Ovary (tissue), 9 donors: ENCODE results near the gene ITGA3. TPM values are rescaled to one million over a fixed set of nuclear protein-coding genes. Genes with fewer than 3 reads are reported as not detected.

Experiments
- DNase-seq, 5 donors: peaks; one replicate each; pipeline ENCODE4 v3.0.0-alpha.2; 2019 to 2020
- H3K27ac ChIP-seq, 2 donors: fragments of 200-600 bp; one replicate each; pipeline versions ENCODE4 v1.5.1 to v1.8.0; 2019 to 2022
- H3K27me3 ChIP-seq: fragments of 200-600 bp; one replicate; pipeline ENCODE4 v1.8.0; 2022
- H3K36me3 ChIP-seq: fragments of 200-600 bp; sonication (generic); one replicate; pipeline ENCODE4 v1.5.1; 2019
- H3K4me1 ChIP-seq: one replicate; pipeline ENCODE4 v1.8.1; 2013; ENCODE audit warnings: mild to moderate bottlenecking, moderate library complexity; ENCODE audit not compliant: insufficient read depth
- H3K4me3 ChIP-seq: fragments of 200-600 bp; sonication (generic); one replicate; pipeline ENCODE4 v1.5.1; 2017
- H3K9me3 ChIP-seq, 2 donors: fragments of 200-600 bp in 1 of 2; sonication (generic) in 1 of 2; one replicate each; pipeline versions ENCODE4 v1.5.1 to v1.8.1; 2013 to 2019; ENCODE audit warnings: mild to moderate bottlenecking in 1 of 2, moderate library complexity in 1 of 2
- EP300 ChIP-seq: sonication (generic); formaldehyde crosslinking; IDR thresholded peaks from one replicate; pipeline ENCODE4 v1.6.1; 2017; ENCODE audit warnings: antibody characterized with exemption
- POLR2A ChIP-seq: fragments of 450-650 bp; IDR thresholded peaks from one replicate; pipeline ENCODE4 v1.6.1; 2017; ENCODE audit warnings: antibody characterized with exemption, mild to moderate bottlenecking, moderate library complexity
- WGBS, 3 donors: extraction: QIAGEN DNeasy Blood & Tissue Kit in 1 of 3; methylation state at CpG; one replicate each; pipeline versions ENCODE4 v1.1.5 to v1.1.7; 2013 to 2017; 5-methylcytosine and 5-hydroxymethylcytosine counted together
- intact Hi-C, 4 donors: fragments of 100-400 bp; cut with DNase I; formaldehyde crosslinking; loops; one replicate each; pipeline versions ENCODE4 v1.11.0 to v1.15.1; 2022 to 2023
- polyA plus RNA-seq, 2 donors: library from polyadenylated mRNA; stranded (reverse); fragments of 200-250 nt in 1 of 2; fragments of 350-450 nt in 1 of 2; fragmentation: Illumina TruSeq in 1 of 2; extraction: RNeasy Lipid Tissue Mini Kit (QIAGEN cat#74804) in 1 of 2; gene quantifications; one replicate each; pipeline ENCODE4 v1.2.3, GENCODE V29; 2013 to 2014
- total RNA-seq, 7 donors: library from RNA; depleted of rRNA in 2 of 7; stranded (reverse); fragments of >200 nt in 2 of 7; fragmentation: NEBNext Ultra II Directional in 3 of 7; extraction: Animal tissue kit (Norgen Biotek cat#: 25700) in 3 of 7; gene quantifications; one replicate each; pipeline versions ENCODE4 v1.1.0 to v1.2.4, GENCODE V29; 2016 to 2023
- TF ChIP-seq, protein P1 (sequence below), 3 donors: fragments of 450-650 bp in 2 of 3; fragments of 200-600 bp in 1 of 3; IDR thresholded peaks; one replicate each; pipeline versions ENCODE4 v1.5.1 to v1.8.0; 2016 to 2022; ENCODE audit warnings: antibody characterized with exemption in 3 of 3, mild to moderate bottlenecking in 1 of 3
- donor health status: DM: no; HTN: no; CAD: no; lungs with moderate emphysema.
- donor health status: DM: no; HTN: no; CAD: no.
- donor health status: Bipolar disorder and iron deficiency.
- donor health status: DM: yes; HTN: yes; CAD: no.
- donor health status: DM: no; HTN: no; CAD: no.
- donor health status: DM: yes; HTN: yes; CAD: no.

The ITGA3 gene
- total and polyA plus RNA-seq, 9 donors = 23.6 to 132 (median 34.2) TPM

GRCh38 chr17:50094243-50094752 is 38.4 kb downstream of the ITGA3 start:
- TF ChIP-seq, protein P1, sequence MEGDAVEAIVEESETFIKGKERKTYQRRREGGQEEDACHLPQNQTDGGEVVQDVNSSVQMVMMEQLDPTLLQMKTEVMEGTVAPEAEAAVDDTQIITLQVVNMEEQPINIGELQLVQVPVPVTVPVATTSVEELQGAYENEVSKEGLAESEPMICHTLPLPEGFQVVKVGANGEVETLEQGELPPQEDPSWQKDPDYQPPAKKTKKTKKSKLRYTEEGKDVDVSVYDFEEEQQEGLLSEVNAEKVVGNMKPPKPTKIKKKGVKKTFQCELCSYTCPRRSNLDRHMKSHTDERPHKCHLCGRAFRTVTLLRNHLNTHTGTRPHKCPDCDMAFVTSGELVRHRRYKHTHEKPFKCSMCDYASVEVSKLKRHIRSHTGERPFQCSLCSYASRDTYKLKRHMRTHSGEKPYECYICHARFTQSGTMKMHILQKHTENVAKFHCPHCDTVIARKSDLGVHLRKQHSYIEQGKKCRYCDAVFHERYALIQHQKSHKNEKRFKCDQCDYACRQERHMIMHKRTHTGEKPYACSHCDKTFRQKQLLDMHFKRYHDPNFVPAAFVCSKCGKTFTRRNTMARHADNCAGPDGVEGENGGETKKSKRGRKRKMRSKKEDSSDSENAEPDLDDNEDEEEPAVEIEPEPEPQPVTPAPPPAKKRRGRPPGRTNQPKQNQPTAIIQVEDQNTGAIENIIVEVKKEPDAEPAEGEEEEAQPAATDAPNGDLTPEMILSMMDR (IDR thresholded peaks at IDR 0.05) = peak; percentile 88 to 94 (median 91)
- TF ChIP-seq POLR2A = no peak
- no peaks in the 10 kb centered on the region for H3K36me3 ChIP-seq
- peaks cover 6% of the 10 kb centered on the region for H3K4me1 ChIP-seq
- WGBS, 3 donors = 0 to 1% (median 0%) methylated on average over 21 of the region's 21 CpGs
- DNase-seq = peak; percentile 87 to 93 (median 92)
- no peaks in the 10 kb centered on the region for H3K27me3 ChIP-seq
- H3K27ac ChIP-seq = peak overlapping the region in 1 of 2 donors; percentile 52
- peak overlapping the region; percentile 98 for H3K4me3 ChIP-seq
- intact Hi-C loops = loop anchor here in 3 of 4 donors (5.0 to 10.0 kb wide), 3 partner anchors 181 to 203 kb away; partner anchors contain the start of gene TMEM92 (in 1 of the 3)
- H3K9me3 ChIP-seq = no peaks in the 10 kb centered on the region

DNA sequence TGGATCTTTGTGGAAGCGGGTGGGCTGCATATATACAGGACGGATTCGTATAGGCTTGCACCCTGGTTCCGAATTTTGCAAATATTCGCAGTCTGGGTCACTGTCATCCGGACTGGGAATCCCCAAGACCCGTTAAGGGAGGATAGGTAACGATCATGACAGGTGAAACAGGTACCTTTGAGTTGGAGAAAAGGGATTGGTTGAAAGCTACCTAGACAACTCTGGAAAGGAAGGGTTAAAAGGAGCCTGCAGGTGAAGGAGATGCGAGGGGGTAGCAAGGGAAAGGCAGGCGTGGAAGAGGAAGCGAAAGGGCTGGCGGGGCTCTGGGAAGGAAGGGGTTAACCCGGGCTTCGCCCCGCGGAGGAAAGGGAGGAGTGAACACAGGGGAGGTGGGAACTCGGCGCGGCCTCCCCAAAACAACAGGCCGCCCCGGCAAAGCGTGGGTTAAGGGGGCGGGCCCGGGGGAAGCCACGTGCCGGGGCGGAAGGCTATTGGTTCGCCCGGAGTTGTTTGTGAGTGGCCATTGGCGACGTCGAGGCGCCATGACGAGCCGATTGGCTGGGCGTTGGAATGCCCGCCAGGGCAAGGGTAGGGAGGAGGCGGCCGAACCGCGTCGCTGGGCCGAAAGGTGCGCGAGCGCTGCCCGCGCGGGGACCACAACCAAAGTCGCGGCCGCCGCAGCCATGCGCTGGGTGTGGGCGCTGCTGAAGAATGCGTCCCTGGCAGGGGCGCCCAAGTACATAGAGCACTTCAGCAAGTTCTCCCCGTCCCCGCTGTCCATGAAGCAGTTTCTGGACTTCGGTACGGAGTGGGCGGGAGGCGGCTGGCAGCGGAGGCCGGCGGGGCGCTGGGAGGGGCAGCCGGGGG is 39.1 kb downstream of the ITGA3 start, which contains the start of gene PDK2:
Gene PDK2, plus strand, starts transcription at position 599 of the 867 bp plus-strand sequence. Its CDS starts 85 bp downstream, at position 684.
- Histone ChIP-seq H3K9me3 (no peaks in the 10 kb centered on the region), H3K27me3 (no peaks in the 10 kb centered on the region), H3K36me3 (no peaks in the 10 kb centered on the region), H3K27ac (peak within 1 kb of the TSS; percentile 42 to 72), H3K4me1 (peaks cover 6% of the 10 kb centered on the region), H3K4me3 (peak within 1 kb of the TSS; percentile 98)
- DNase-seq = peak; percentile 96 to 98 (median 96)
- intact Hi-C loops = loop anchor here in 3 of 4 donors (5.0 to 10.0 kb wide), 3 partner anchors 180 to 202 kb away; partner anchors contain the start of gene TMEM92 (in 1 of the 3)
- 0 to 1% (median 1%) methylated on average over 68 of the region's 68 CpGs for WGBS, 3 donors
- TF ChIP-seq EP300 (no peak), POLR2A (no peak)
- TF ChIP-seq, protein P1 (IDR thresholded peaks at IDR 0.05) = no peak

GRCh38 chr17:50095626-50096037 is 39.7 kb downstream of the ITGA3 start:
- no peaks in the 10 kb centered on the region for H3K27me3 ChIP-seq
- peaks cover 6% of the 10 kb centered on the region for H3K4me1 ChIP-seq
- intact Hi-C loops = loop anchor here in 2 of 4 donors (10.0 kb wide), 2 partner anchors 179 to 199 kb away; partner anchors contain the start of gene TMEM92 (in 1 of the 2)
- H3K4me3 ChIP-seq = peak overlapping the region; percentile 98
- peak in 1 of 5 donors; percentile 48 for DNase-seq
- TF ChIP-seq, protein P1 (IDR thresholded peaks at IDR 0.05) = no peak
- no peak for TF ChIP-seq POLR2A
- TF ChIP-seq EP300 = no peak
- no peaks in the 10 kb centered on the region for H3K9me3 ChIP-seq
- H3K36me3 ChIP-seq = no peaks in the 10 kb centered on the region
- H3K27ac ChIP-seq = peak overlapping the region; percentile 42 to 72
- 0 to 1% (median 1%) methylated on average over 12 of the region's 12 CpGs for WGBS, 3 donors

DNA sequence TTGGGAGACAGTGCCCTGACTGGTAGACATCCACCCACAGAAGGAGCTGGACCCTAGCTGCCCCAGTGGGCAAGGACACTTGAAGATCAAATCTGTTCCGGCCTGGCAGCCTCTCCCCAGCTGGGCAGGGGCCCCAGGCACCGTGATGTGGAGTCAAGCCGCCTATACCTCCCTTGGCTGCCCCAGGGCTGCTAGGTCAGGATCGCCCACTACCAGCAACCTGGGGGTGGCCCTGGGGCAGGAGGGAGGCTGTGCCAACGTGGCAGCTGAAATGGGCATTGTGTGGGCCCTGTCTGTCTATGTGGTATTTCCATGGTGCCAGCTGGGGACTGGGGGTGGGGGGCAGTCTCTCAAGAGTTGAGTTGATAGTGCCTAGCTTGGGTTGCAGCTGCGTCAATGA is 40.2 kb downstream of the ITGA3 start:
- Histone ChIP-seq H3K27ac (peak overlapping the region; percentile 42 to 72), H3K36me3 (no peaks in the 10 kb centered on the region), H3K4me1 (peaks cover 6% of the 10 kb centered on the region), H3K9me3 (no peaks in the 10 kb centered on the region), H3K4me3 (peak overlapping the region; percentile 98), H3K27me3 (no peaks in the 10 kb centered on the region)
- WGBS, 3 donors = 10 to 14% (median 11%) methylated on average over 6 of the region's 6 CpGs
- intact Hi-C loops = loop anchor here in 2 of 4 donors (10.0 kb wide), 2 partner anchors 179 to 199 kb away; partner anchors contain the start of gene TMEM92 (in 1 of the 2)
- DNase-seq = peak in 2 of 5 donors; percentile 47
- TF ChIP-seq POLR2A (no peak), EP300 (no peak)
- TF ChIP-seq, protein P1 (IDR thresholded peaks at IDR 0.05) = no peak
